ENCODE data around the gene HHLA2. TPM values are rescaled to one million over a fixed set of nuclear protein-coding genes. Genes with fewer than 3 reads are reported as not detected.
A peak's percentile ranks its signal among the peaks of the same experiment; 100 is the strongest.

Gene HHLA2, protein sequence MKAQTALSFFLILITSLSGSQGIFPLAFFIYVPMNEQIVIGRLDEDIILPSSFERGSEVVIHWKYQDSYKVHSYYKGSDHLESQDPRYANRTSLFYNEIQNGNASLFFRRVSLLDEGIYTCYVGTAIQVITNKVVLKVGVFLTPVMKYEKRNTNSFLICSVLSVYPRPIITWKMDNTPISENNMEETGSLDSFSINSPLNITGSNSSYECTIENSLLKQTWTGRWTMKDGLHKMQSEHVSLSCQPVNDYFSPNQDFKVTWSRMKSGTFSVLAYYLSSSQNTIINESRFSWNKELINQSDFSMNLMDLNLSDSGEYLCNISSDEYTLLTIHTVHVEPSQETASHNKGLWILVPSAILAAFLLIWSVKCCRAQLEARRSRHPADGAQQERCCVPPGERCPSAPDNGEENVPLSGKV
- total RNA-seq (2021): 0.07 to 0.14 TPM (median 0.09 TPM) in 3 replicates
- Bru-seq, nascent RNA: percentile 5 among the genes with signal in this experiment
- long read RNA-seq, experiment 1, partial matches to known transcripts: 0 of 1 reads
- long read RNA-seq, experiment 1, other reads (novel, unspliced or antisense): 1 of 1 reads
- long read RNA-seq, experiment 2: 0 reads
- long read RNA-seq, experiment 3: 0 reads

DNA sequence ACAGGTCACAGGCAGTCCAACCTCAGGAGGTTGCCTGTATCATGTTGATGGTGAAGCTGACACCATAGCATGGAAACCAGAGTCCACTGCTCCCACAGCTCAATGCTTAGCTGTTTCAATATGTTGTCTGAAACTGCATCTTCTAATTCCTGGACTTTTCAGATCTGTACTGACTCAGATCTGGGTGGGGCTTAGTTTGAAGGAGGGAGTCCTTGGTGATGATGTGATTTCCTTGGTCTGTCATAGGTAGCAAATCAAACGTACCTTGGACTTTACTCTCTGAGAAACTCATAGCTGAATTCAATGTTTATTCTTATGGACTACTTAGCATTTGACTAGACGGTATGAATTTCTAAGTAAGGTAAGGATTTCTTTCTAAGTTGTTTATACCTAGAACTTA is at the start of gene HHLA2:
HHLA2 (plus strand) TSS at position 310 of the 400 bp plus-strand sequence. CDS start 55,266 bp downstream, outside the sequence.
- Mint-ChIP-seq H3K4me1 (peaks cover 13% of the 10 kb centered on the region), H3K27ac (no peak within 1 kb of the TSS), H3K27me3 (ENCODE audit: low read depth) (no peaks in the 10 kb centered on the region), H3K36me3 (no peaks in the 10 kb centered on the region), H3K4me3 (no peak within 1 kb of the TSS), H3K9me3 (peaks cover 10% of the 10 kb centered on the region)
- no peak for ATAC-seq
- POLR2A ChIA-PET: no interaction called here
- TF ChIP-seq ZNF219 (CRISPR knock-in tag; IDR thresholded peaks at IDR 0.05; ENCODE audit: borderline replicate concordance): no peak
- CTCF ChIA-PET: no interaction called here
- no peak for DNase-seq (ENCODE audit: low spot score)

DNA sequence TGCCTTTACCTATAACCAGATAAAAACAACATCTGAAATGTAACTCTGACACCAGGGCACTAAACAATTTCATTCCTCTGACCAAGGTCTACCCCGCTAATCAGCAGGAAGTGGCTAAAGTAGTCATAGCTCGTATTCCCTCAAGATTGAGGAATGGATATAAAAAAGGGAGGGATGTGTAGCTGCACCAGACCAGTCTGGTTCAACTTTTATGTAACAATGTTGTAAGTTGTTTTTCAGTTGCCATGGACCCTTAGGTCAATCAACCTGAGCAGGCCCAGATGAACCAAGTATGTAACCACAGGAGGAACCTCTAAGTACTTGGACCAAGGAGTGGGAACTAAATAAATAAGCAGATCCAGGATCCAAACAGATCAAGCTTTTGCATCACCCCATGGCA is 45.7 kb upstream of the HHLA2 start:
- Mint-ChIP-seq H3K27ac (no peak overlapping the region), H3K36me3 (peaks cover under 1% of the 10 kb centered on the region; the same call in 1 of the 2 replicates), H3K9me3 (peaks cover 18% of the 10 kb centered on the region), H3K4me1 (no peaks in the 10 kb centered on the region), H3K4me3 (no peak overlapping the region), H3K27me3 (ENCODE audit: low read depth) (no peaks in the 10 kb centered on the region; the same call in 1 of the 2 replicates)
- DNase-seq (ENCODE audit: low spot score): no peak
- ChIA-PET CTCF (no interaction called here), POLR2A (no interaction called here)
- ATAC-seq: no peak
- TF ChIP-seq ZNF317 (CRISPR knock-in tag; IDR thresholded peaks at IDR 0.05; ENCODE audit: borderline replicate concordance, low read depth) (no peak), JUN (CRISPR knock-in tag; IDR thresholded peaks at IDR 0.05) (no peak)
- TF ChIP-seq, protein P1, sequence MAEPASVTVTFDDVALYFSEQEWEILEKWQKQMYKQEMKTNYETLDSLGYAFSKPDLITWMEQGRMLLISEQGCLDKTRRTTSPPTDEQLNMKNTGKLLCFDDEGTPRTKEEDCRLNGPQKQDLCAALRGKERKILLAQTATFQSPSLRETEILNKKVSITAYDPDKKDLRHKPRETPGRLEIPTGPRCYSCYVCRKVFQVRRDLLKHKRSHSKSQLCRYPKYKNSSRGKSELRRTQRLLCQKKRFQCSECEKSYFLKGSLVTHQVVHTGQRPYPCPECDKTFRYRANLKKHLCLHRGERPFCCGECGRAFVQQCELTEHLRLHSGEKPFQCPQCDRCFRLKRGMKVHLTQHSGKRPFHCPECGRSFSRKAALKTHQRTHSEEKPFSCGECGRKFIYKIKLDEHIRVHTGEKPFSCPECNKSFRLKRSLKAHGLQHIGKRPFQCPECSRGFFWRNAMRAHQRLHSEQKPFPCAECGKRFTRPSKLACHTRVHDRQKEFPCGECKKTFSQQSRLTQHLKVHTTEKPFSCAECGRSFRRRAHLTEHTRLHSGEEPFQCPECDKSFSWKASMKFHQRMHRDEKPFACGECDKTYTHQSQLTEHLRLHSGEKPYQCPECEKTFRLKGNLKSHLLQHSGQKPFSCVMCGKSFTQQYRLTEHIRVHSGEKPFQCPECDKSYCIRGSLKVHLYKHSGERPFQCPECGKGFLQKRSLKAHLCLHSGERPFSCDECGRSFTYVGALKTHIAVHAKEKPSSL (CRISPR knock-in tag; conservative IDR thresholded peaks at IDR 0.05): no peak
- TF ChIP-seq, protein P2, sequence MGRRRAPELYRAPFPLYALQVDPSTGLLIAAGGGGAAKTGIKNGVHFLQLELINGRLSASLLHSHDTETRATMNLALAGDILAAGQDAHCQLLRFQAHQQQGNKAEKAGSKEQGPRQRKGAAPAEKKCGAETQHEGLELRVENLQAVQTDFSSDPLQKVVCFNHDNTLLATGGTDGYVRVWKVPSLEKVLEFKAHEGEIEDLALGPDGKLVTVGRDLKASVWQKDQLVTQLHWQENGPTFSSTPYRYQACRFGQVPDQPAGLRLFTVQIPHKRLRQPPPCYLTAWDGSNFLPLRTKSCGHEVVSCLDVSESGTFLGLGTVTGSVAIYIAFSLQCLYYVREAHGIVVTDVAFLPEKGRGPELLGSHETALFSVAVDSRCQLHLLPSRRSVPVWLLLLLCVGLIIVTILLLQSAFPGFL (CRISPR knock-in tag; IDR thresholded peaks at IDR 0.05; ENCODE audit: borderline replicate concordance): no peak
- TF ChIP-seq, protein P3, sequence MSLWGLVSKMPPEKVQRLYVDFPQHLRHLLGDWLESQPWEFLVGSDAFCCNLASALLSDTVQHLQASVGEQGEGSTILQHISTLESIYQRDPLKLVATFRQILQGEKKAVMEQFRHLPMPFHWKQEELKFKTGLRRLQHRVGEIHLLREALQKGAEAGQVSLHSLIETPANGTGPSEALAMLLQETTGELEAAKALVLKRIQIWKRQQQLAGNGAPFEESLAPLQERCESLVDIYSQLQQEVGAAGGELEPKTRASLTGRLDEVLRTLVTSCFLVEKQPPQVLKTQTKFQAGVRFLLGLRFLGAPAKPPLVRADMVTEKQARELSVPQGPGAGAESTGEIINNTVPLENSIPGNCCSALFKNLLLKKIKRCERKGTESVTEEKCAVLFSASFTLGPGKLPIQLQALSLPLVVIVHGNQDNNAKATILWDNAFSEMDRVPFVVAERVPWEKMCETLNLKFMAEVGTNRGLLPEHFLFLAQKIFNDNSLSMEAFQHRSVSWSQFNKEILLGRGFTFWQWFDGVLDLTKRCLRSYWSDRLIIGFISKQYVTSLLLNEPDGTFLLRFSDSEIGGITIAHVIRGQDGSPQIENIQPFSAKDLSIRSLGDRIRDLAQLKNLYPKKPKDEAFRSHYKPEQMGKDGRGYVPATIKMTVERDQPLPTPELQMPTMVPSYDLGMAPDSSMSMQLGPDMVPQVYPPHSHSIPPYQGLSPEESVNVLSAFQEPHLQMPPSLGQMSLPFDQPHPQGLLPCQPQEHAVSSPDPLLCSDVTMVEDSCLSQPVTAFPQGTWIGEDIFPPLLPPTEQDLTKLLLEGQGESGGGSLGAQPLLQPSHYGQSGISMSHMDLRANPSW (CRISPR knock-in tag; conservative IDR thresholded peaks at IDR 0.05; ENCODE audit: low read depth): no peak

DNA sequence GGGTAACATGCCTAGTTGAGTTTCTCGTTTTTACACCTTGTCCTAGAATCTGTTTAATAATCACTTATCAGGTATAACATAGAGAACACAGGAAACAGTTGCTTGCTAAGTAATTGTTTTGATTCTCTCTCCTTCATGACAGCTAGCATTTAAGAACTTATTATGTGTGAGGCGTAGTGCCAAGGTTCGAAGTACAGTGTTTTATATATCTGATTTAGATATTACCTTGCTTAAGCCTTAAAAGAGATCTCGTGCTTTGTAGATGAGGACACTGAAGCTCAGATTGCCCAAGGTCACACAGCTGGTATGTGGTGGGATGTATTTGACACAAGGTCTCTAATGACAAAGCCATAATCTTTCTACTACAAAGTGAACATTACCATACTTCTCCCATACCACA is 45.1 kb upstream of the HHLA2 start:
- no peak for DNase-seq (ENCODE audit: low spot score)
- H3K4me3 Mint-ChIP-seq: no peak overlapping the region
- ChIA-PET CTCF (no interaction called here), POLR2A (no interaction called here)
- no peak for ATAC-seq
- H3K36me3 Mint-ChIP-seq: no peaks in the 10 kb centered on the region
- no peaks in the 10 kb centered on the region; the same call in 1 of the 2 replicates for H3K27me3 Mint-ChIP-seq (ENCODE audit: low read depth)
- no peak overlapping the region; the same call in 1 of the 2 replicates for H3K27ac Mint-ChIP-seq
- no peaks in the 10 kb centered on the region for H3K4me1 Mint-ChIP-seq
- H3K9me3 Mint-ChIP-seq: peaks cover 15% of the 10 kb centered on the region
- TF ChIP-seq, protein P4, sequence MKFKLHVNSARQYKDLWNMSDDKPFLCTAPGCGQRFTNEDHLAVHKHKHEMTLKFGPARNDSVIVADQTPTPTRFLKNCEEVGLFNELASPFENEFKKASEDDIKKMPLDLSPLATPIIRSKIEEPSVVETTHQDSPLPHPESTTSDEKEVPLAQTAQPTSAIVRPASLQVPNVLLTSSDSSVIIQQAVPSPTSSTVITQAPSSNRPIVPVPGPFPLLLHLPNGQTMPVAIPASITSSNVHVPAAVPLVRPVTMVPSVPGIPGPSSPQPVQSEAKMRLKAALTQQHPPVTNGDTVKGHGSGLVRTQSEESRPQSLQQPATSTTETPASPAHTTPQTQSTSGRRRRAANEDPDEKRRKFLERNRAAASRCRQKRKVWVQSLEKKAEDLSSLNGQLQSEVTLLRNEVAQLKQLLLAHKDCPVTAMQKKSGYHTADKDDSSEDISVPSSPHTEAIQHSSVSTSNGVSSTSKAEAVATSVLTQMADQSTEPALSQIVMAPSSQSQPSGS (CRISPR knock-in tag; IDR thresholded peaks at IDR 0.05; ENCODE audit: borderline replicate concordance, low read depth): no peak
- TF ChIP-seq ZNF423 (CRISPR knock-in tag; IDR thresholded peaks at IDR 0.05) (no peak), JUN (CRISPR knock-in tag; IDR thresholded peaks at IDR 0.05) (no peak), ZNF396 (CRISPR knock-in tag; IDR thresholded peaks at IDR 0.05; ENCODE audit: borderline replicate concordance) (no peak), EMX1 (CRISPR knock-in tag; IDR thresholded peaks at IDR 0.05) (no peak), ZNF263 (CRISPR knock-in tag; IDR thresholded peaks at IDR 0.05; ENCODE audit: low read depth) (no peak), IRF2 (CRISPR knock-in tag; IDR thresholded peaks at IDR 0.05; ENCODE audit: borderline replicate concordance, low read depth) (no peak), NFATC4 (CRISPR knock-in tag; IDR thresholded peaks at IDR 0.05) (no peak), KAT7 (CRISPR knock-in tag; IDR thresholded peaks at IDR 0.05; ENCODE audit: borderline replicate concordance) (no peak), FOXJ3 (CRISPR knock-in tag; IDR thresholded peaks at IDR 0.05; ENCODE audit: borderline replicate concordance) (no peak)
- TF ChIP-seq, protein P5, sequence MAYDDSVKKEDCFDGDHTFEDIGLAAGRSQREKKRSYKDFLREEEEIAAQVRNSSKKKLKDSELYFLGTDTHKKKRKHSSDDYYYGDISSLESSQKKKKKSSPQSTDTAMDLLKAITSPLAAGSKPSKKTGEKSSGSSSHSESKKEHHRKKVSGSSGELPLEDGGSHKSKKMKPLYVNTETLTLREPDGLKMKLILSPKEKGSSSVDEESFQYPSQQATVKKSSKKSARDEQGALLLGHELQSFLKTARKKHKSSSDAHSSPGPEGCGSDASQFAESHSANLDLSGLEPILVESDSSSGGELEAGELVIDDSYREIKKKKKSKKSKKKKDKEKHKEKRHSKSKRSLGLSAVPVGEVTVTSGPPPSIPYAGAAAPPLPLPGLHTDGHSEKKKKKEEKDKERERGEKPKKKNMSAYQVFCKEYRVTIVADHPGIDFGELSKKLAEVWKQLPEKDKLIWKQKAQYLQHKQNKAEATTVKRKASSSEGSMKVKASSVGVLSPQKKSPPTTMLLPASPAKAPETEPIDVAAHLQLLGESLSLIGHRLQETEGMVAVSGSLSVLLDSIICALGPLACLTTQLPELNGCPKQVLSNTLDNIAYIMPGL (CRISPR knock-in tag; IDR thresholded peaks at IDR 0.05): no peak
- TF ChIP-seq, protein P6, sequence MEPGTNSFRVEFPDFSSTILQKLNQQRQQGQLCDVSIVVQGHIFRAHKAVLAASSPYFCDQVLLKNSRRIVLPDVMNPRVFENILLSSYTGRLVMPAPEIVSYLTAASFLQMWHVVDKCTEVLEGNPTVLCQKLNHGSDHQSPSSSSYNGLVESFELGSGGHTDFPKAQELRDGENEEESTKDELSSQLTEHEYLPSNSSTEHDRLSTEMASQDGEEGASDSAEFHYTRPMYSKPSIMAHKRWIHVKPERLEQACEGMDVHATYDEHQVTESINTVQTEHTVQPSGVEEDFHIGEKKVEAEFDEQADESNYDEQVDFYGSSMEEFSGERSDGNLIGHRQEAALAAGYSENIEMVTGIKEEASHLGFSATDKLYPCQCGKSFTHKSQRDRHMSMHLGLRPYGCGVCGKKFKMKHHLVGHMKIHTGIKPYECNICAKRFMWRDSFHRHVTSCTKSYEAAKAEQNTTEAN (CRISPR knock-in tag; IDR thresholded peaks at IDR 0.05): no peak
- TF ChIP-seq, protein P7, sequence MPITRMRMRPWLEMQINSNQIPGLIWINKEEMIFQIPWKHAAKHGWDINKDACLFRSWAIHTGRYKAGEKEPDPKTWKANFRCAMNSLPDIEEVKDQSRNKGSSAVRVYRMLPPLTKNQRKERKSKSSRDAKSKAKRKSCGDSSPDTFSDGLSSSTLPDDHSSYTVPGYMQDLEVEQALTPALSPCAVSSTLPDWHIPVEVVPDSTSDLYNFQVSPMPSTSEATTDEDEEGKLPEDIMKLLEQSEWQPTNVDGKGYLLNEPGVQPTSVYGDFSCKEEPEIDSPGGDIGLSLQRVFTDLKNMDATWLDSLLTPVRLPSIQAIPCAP (CRISPR knock-in tag; IDR thresholded peaks at IDR 0.05): no peak

All from WTC11 (cell line).